ENCODE results near the gene MAST4. TPM values are rescaled to one million over a fixed set of nuclear protein-coding genes. Genes with fewer than 3 reads are reported as not detected.

MAST4 gene
- total and polyA plus RNA-seq, 2 of the 8 experiments (the other 6 are each of a cell fraction or from before 2014, with no cell fraction given): 1.5 to 2.6 TPM

- Histone ChIP-seq H2BK12ac (ENCODE audit: low read depth, low read length) (no peak overlapping the region), H2BK15ac (ENCODE audit: low read length) (no peak overlapping the region), H3K4me3 (ENCODE audit: extremely low read depth in 1 of 4, insufficient read depth in 2 of 4, low read depth in 3 of 4, low read length in 4 of 4) (no peak overlapping the region), H3K4me2 (ENCODE audit: insufficient read depth in 1 of 2, low read depth in 2 of 2, low read length in 2 of 2) (no peak overlapping the region), H3K79me2 (ENCODE audit: control insufficient read depth in 1 of 2, insufficient read depth in 2 of 2, low read length in 2 of 2) (no peaks in the 10 kb centered on the region), H4K8ac (ENCODE audit: extremely low read depth, insufficient read depth, low read length) (no peak overlapping the region), H2BK20ac (ENCODE audit: low read length) (no peak overlapping the region), H3K27ac (ENCODE audit: low read depth, low read length) (no peak overlapping the region), H4K91ac (replicated peaks; ENCODE audit: insufficient read length, low read length) (no peak overlapping the region), H2AFZ (ENCODE audit: low read length) (no peak overlapping the region), H3K14ac (ENCODE audit: insufficient read length) (no peak overlapping the region), H4K20me1 (replicated peaks in 1 of 2; ENCODE audit: control insufficient read depth in 1 of 2, insufficient read depth in 2 of 2, low read length in 2 of 2) (no peaks in the 10 kb centered on the region), H3K9me3 (ENCODE audit: insufficient read depth in 2 of 2, low read depth in 1 of 2, low read length in 1 of 2) (no peaks in the 10 kb centered on the region), H3K23ac (ENCODE audit: insufficient read length) (no peak overlapping the region), H3K23me2 (ENCODE audit: low read depth, low read length) (no peaks in the 10 kb centered on the region), H4K5ac (ENCODE audit: insufficient read length, low read depth, low read length) (no peak overlapping the region), H3K36me3 (ENCODE audit: control insufficient read depth in 2 of 4, insufficient read depth in 4 of 4, low read length in 3 of 4) (no peaks in the 10 kb centered on the region; a peak in 1 of 8 replicates), H2AK5ac (ENCODE audit: low read depth, low read length) (no peak overlapping the region), H2BK120ac (replicated peaks; ENCODE audit: low read depth, low read length) (no peak overlapping the region), H2BK5ac (ENCODE audit: low read depth, low read length) (no peak overlapping the region), H3K79me1 (ENCODE audit: low read depth, low read length) (no peaks in the 10 kb centered on the region), H3K4ac (replicated peaks; ENCODE audit: insufficient read length, low read depth, low read length) (no peak overlapping the region), H3K56ac (replicated peaks; ENCODE audit: insufficient read length, low read depth, low read length) (no peak overlapping the region), H3K18ac (ENCODE audit: extremely low read depth, low read length) (no peak overlapping the region), H3K27me3 (replicated peaks in 1 of 4; ENCODE audit: control insufficient read depth in 3 of 4, extremely low read depth in 1 of 4, insufficient read depth in 3 of 4, low read length in 3 of 4) (no peaks in the 10 kb centered on the region), H3K4me1 (replicated peaks in 1 of 4; ENCODE audit: control insufficient read depth in 3 of 4, insufficient read depth in 4 of 4, low read length in 3 of 4) (peaks cover 0 to 4% (median 0%) of the 10 kb centered on the region in 4 experiments; a peak in 1 of 7 replicates), H3K9ac (replicated peaks in 1 of 4; ENCODE audit: extremely low read depth in 1 of 4, low read depth in 3 of 4, low read length in 3 of 4) (no peak overlapping the region)
- 92% methylated on average over 6 of the region's 6 CpGs; no CpG with 5 or more reads in 1 of the 2 experiments for WGBS, 2 experiments (ENCODE audit: extremely low coverage in 1 of 2, insufficient coverage in 1 of 2, insufficient read length in 1 of 2, insufficient replicate concordance in 2 of 2, low coverage in 1 of 2, low lambda C conversion rate in 2 of 2, missing lambda C conversion rate in 1 of 2)
- CTCF ChIA-PET (ENCODE audit: partially characterized antibody): interaction anchor here (1.5 to 1.6 kb wide), 2 partner anchors 15 to 17 kb away, joined by 3 read pairs; no protein-coding TSS in a partner anchor
- FAIRE-seq (no peak), DNase-seq (ENCODE audit: low read depth in 1 of 2, low spot score in 2 of 2) (no peak)
- TF ChIP-seq SIX5 (IDR thresholded peaks at IDR 0.05; ENCODE audit: low read depth, low read length) (no peak), RFX5 (IDR thresholded peaks at IDR 0.05; ENCODE audit: borderline replicate concordance, low read depth, low read length) (no peak), NANOG (IDR thresholded peaks at IDR 0.05; ENCODE audit: insufficient read depth, low read depth, low read length, poor library complexity, severe bottlenecking) (no peak), ATF3 (IDR thresholded peaks at IDR 0.05; ENCODE audit: insufficient read depth, low read depth, low read length) (no peak), SIRT6 (IDR thresholded peaks at IDR 0.05; ENCODE audit: low read length) (no peak), ASH2L (IDR thresholded peaks at IDR 0.05; ENCODE audit: low read length) (no peak), GABPA (IDR thresholded peaks at IDR 0.05; ENCODE audit: borderline replicate concordance, insufficient read depth, low read length) (no peak), HDAC6 (IDR thresholded peaks at IDR 0.05; ENCODE audit: low read depth, low read length) (no peak), TAF7 (optimal IDR thresholded peaks at IDR 0.05; ENCODE audit: borderline replicate concordance, low read depth, low read length) (no peak), RXRA (IDR thresholded peaks at IDR 0.05; ENCODE audit: insufficient read depth, low read depth, low read length) (no peak), CREB1 (IDR thresholded peaks at IDR 0.05) (no peak), SP2 (IDR thresholded peaks at IDR 0.05; ENCODE audit: low read length) (no peak), FOSL1 (IDR thresholded peaks at IDR 0.05; ENCODE audit: insufficient read depth, low read depth, low read length) (no peak)
- POLR2A ChIA-PET (ENCODE audit: partially characterized antibody): no interaction called here
Observed at GRCh38 chr5:66810848-66811261, 214.7 kb downstream of the MAST4 start.

All from H1 (cell line).